ENCODE measurements around the gene TCF15.

GRCh38 chr20:650954-651353 lies 40.8 kb upstream of the TCF15 start:
- TF ChIP-seq, protein P1, sequence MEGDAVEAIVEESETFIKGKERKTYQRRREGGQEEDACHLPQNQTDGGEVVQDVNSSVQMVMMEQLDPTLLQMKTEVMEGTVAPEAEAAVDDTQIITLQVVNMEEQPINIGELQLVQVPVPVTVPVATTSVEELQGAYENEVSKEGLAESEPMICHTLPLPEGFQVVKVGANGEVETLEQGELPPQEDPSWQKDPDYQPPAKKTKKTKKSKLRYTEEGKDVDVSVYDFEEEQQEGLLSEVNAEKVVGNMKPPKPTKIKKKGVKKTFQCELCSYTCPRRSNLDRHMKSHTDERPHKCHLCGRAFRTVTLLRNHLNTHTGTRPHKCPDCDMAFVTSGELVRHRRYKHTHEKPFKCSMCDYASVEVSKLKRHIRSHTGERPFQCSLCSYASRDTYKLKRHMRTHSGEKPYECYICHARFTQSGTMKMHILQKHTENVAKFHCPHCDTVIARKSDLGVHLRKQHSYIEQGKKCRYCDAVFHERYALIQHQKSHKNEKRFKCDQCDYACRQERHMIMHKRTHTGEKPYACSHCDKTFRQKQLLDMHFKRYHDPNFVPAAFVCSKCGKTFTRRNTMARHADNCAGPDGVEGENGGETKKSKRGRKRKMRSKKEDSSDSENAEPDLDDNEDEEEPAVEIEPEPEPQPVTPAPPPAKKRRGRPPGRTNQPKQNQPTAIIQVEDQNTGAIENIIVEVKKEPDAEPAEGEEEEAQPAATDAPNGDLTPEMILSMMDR (IDR thresholded peaks at IDR 0.05; ENCODE audit: low read length), result no peak
- TF ChIP-seq EZH2 (IDR thresholded peaks at IDR 0.05; ENCODE audit: borderline replicate concordance, low read length), result no peak

Measured in OCI-LY1 (cell line).